OCI-LY3 (cell line): ENCODE measurements around the gene KLK11.

Source experiments
- CTCF ChIP-seq: fragments of 200-600, 300-600 bp; sonication (generic); IDR thresholded peaks from 2 replicates; pipeline ENCODE4 v1.5.1; 2014; ENCODE audit warnings: antibody characterized with exemption, low read length, low read depth
- EZH2phosphoT487 ChIP-seq: fragments of 200-600 bp; shearing (Covaris generic); IDR thresholded peaks from 2 replicates; pipeline ENCODE4 v1.6.1; 2018; ENCODE audit warnings: antibody characterized with exemption, mixed run types, low read depth

- no peak for TF ChIP-seq CTCF
- no peak for TF ChIP-seq EZH2phosphoT487
Observed at GRCh38 chr19:50974702-50975556, 51.5 kb downstream of the KLK11 start.
